ENCODE results near the gene SERPINA1.

DNA sequence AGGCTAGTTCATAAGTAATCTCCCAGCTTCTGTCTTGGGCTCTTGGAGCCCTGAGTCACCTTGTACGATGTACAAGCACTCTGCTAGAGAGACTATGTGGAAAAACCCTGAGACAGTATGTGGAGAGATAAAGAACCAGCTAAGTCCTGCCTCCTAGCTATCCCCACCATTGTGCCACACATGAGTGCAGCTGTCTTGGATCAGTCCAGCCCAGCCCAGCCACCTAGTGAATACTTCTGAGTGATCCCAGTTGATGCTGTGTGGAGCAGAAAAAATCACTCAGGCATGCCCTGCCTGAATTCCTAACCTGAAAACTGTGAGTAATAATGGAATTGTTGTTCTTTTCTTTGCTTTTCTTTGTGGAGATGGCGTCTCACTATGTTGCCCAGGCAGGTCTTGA lies 60.2 kb downstream of the SERPINA1 start:
- TF ChIP-seq, protein P1, sequence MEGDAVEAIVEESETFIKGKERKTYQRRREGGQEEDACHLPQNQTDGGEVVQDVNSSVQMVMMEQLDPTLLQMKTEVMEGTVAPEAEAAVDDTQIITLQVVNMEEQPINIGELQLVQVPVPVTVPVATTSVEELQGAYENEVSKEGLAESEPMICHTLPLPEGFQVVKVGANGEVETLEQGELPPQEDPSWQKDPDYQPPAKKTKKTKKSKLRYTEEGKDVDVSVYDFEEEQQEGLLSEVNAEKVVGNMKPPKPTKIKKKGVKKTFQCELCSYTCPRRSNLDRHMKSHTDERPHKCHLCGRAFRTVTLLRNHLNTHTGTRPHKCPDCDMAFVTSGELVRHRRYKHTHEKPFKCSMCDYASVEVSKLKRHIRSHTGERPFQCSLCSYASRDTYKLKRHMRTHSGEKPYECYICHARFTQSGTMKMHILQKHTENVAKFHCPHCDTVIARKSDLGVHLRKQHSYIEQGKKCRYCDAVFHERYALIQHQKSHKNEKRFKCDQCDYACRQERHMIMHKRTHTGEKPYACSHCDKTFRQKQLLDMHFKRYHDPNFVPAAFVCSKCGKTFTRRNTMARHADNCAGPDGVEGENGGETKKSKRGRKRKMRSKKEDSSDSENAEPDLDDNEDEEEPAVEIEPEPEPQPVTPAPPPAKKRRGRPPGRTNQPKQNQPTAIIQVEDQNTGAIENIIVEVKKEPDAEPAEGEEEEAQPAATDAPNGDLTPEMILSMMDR (IDR thresholded peaks at IDR 0.05; ENCODE audit: low read length) = no peak
- no peak for TF ChIP-seq EZH2 (optimal IDR thresholded peaks at IDR 0.05; ENCODE audit: low read depth, low read length)
- no peak for TF ChIP-seq EZH2phosphoT487 (IDR thresholded peaks at IDR 0.05; ENCODE audit: low read length)
